ENCODE measurements around the gene KHK.

The KHK gene

DNA sequence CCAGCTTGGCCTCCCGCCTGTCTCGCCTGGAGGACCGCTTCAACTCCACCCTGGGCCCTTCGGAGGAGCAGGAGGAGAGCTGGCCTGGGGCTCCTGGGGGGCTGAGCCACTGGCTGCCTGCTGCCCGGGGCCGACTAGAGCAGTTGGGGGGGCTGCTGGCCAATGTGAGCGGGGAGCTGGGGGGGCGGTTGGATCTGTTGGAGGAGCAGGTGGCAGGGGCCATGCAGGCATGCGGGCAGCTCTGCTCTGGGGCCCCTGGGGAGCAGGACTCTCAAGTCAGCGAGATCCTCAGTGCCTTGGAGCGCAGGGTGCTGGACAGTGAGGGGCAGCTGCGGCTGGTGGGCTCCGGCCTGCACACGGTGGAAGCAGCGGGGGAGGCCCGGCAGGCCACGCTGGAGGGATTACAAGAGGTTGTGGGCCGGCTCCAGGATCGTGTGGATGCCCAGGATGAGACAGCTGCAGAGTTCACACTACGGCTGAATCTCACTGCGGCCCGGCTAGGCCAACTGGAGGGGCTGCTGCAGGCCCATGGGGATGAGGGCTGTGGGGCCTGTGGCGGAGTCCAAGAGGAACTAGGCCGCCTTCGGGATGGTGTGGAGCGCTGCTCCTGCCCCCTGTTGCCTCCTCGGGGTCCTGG lies 3.7 kb upstream of the KHK start:
- no peak for DNase-seq

DNA sequence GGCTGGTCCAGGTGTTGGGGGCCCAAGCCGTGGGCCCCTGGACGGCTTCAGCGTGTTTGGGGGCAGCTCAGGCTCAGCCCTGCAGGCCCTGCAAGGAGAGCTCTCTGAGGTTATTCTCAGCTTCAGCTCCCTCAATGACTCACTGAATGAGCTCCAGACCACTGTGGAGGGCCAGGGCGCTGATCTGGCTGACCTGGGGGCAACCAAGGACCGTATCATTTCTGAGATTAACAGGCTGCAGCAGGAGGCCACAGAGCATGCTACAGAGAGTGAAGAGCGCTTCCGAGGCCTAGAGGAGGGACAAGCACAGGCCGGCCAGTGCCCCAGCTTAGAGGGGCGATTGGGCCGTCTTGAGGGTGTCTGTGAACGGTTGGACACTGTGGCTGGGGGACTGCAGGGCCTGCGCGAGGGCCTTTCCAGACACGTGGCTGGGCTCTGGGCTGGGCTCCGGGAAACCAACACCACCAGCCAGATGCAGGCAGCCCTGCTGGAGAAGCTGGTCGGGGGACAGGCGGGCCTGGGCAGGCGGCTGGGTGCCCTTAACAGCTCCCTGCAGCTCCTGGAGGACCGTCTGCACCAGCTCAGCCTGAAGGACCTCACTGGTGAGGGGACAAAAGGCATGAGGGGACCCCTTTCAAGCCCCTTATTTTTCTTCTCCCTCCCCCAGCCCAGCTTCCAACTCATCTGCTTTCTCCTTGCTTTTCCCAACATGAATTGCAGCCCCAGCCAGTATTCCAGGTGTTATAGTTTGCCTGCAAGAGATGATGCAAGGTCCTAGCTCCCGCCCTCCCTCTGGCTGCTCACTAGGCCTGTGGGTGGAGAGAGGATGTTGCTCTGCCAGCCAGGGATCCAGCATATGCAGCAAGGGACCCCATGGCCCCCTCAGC lies 2.9 kb upstream of the KHK start:
- no peak for DNase-seq

DNA sequence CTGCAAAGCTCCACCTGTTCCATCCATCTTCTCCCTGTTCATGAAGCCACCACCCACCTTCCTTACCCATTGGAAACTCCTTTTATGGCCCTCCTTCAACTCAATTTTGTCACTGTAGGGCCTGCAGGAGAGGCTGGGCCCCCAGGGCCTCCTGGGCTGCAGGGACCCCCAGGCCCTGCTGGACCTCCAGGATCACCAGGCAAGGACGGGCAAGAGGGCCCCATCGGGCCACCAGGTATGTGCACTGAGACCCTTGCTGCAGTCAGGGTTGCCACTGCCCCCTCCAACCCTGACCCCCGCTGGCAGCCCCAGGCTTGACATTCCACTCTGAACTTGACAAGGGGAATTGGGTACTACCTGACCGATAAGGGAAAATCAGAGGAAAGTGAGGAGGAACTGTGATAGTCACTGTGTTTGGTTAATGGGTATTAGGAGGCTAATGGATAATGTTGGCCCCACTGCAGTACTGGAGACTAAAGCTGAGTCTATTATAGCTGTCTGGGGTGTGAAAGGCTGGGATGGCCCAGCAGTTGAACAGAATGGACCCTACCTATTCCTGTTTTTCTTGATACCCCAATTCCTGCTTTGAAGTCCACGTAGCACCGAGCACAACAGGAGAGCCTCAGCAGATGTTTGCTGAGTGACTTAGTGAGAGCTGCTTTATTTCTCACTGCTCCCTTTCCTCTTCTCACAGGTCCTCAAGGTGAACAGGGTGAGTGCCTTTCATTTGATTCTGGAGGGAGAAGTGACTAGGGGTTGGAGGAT lies 2.1 kb upstream of the KHK start:
- no peak for DNase-seq

DNA sequence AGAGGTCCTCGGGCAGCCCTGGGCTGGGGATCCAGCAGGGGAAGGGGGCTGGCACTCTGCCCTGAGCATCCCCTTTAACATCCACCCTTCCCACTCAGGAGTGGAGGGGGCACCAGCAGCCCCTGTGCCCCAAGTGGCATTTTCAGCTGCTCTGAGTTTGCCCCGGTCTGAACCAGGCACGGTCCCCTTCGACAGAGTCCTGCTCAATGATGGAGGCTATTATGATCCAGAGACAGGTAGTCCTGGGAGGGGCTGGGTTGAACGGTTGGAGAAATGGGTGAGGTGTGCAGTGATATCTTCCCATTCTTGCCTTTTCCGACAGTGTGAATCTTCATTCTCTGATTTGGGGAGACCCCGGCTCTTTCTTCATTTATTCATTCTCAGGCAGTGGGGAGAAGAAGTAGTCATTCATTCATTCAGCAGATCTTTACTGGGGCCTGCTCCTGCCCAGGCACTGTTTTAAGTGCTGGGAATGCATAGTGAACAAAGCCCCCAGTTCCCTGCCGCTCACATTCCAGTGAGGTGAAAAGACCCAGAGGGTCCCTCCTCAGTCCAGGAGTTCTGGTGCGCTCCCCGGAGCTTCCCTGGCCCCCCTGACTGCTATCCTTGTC lies 1.4 kb upstream of the KHK start:
- no peak for DNase-seq

DNA sequence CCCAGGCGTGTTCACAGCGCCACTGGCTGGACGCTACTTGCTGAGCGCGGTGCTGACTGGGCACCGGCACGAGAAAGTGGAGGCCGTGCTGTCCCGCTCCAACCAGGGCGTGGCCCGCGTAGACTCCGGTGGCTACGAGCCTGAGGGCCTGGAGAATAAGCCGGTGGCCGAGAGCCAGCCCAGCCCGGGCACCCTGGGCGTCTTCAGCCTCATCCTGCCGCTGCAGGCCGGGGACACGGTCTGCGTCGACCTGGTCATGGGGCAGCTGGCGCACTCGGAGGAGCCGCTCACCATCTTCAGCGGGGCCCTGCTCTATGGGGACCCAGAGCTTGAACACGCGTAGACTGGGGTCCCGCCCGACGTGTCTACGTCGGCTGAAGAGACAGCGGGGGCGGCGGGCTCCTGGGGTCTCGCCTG lies 891 bp upstream of the KHK start:
- peak; percentile 11 to 38 for DNase-seq

DNA sequence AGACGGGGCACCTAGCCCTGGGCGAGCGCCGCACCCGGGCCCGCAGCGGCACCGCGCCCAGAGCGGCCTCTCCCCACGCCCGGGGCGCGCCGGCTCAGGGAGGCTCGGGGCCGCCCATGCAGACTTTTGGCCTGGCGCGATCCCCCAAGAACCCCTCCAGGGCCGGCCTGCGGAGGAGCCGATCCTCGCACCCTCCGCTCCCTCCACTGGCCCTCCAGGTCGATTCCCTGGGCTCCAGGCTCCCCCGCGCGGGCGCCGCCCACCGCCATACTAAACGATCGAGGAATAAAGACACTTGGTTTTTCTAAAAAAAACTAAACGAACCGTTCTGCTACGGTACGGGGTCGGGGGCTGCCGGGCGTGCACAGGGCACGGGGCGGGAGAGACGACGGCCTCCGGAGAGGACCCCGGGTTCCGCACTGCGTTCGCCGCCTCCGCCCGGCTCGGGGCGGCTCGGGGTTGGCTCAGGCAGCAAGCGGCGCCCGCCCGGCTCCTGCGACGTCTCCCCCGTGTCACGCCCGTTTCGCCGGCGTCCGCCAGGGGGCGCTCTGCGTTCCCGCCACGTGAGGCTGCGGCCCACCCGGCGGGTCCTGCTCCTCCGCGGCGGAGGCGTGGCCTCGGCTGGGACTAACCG lies 365 bp upstream of the KHK start:
- peak; percentile 89 to 96 for DNase-seq

DNA sequence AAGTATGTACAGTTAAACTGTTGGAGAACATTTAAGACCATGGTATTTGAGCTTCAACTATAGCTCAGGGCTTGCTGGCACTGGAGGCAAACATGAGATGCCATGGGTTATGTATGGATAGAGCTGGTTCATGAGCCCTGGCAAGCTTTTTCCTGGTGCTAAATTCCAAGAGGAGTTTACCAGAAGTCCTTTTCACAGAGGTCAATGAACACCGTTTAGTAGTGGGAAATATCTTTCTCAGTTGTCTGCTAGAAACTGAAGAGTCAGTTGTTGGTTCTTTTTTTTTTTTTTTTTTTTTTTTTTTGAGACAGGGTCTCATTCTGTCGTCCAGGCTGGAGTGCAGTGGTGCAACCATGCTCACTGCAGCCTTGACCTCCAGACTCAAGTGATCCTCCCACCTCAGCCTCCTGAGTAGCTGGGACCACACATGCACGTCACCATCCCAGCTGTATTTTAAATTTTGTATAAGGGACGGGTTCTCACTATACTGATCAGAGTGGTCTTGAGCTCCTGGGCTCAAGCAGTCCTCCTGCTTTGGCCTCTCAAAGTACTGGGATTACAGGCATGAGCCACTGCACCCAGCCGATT lies 1.3 kb downstream of the KHK start:
- DNase-seq = no peak

DNA sequence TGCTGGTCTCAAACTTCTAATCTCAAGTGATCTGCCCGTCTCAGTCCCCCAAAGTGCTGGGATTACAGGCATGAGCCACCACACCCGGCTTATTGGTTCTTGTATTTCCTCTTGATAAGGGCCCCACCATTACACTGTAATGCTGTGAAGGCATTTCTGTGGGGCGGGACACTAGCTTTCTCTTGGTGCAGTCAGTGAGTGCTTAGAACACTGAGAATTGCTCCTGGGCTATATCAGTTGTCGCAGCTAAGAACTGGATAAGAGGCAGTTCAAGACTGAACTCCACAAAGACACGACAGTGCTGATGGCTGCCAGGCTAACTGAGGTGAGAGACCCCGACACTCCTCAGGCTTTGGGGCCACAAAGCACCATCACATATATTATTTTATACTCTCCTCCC lies 2.1 kb downstream of the KHK start:
- DNase-seq = no peak

DNA sequence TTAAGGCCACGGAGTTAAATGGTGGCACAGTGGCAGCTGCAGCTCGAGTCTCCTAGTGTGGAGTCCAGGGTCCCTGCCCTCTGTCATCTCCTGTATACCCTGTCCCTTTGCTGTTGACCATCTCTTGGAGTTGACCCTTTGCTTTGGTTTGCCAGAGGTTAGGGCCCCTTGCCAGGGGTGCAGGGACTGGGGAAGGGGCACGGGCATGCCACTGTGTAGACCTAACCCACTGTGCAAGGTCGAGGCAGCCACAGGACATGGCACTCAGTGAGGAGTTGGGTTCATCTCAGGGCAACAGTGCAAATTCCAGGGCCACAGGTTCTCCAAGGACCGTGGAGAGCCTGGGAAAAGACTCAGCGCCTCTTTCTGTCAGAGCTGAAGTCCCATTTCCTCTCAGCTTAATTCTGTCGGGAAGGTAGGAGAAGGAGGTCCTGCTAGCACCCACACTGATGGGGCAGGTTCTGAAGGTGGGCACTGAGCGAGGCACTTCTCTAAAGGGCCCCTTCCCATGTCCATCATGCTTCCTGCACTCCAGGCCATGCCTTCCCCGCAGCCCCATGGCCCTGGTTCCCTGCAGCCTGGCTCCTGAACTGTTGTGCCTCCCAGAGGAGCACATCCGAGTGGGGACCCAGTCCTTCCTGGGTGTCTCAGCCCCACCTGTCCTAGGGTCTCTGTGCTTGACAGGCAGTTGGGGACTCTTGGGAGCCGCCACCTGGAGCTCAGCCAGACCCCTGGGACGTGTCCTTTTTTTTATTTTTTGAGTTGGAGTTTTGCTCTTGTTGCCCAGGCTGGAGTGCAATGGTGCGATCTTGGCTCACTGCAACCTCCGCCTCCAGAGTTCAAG lies 2.8 kb downstream of the KHK start:
- no peak for DNase-seq

DNA sequence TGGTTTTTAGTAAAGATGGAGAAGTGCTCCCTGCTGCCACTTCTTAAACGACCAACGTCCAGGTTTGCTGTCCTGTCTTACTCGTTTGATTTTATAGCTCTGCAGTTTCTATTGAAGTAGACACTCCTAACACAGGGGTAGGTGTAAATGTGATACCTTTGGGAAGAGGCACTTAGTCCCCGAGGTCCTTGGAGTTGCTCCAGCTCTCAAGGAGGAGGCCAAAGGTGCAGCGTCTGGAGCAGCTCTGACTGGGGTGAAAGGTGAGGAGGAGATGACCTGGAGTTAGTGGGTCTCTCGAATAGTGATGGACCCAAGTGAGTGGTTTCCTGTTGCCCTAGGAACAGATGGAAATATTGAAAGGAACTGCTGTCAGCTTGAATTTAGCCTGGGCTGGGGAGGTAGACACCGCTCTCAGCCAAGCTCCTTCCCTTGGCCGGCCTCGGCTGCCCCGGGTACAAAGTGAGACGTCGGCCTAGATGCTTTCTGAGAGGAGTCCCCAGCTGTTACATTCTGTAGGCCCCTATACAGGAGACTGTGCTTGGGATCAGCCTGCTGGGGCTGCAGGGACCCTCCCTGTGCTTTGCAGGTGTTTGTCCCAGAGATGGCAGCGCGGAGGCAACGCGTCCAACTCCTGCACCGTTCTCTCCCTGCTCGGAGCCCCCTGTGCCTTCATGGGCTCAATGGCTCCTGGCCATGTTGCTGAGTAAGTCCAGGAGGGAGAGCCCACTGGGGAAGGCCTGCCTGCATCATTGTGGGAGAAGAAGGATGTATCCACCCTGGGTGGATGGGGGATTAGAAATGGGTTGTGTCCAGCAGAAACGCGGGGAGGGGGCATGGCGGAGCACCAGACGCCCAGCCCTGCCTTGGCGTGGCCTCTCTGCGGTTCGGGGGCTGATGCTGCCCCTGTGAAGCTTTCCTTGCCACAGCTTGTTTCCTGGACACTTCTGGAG lies 5.4 kb downstream of the KHK start:
- no peak for DNase-seq

DNA sequence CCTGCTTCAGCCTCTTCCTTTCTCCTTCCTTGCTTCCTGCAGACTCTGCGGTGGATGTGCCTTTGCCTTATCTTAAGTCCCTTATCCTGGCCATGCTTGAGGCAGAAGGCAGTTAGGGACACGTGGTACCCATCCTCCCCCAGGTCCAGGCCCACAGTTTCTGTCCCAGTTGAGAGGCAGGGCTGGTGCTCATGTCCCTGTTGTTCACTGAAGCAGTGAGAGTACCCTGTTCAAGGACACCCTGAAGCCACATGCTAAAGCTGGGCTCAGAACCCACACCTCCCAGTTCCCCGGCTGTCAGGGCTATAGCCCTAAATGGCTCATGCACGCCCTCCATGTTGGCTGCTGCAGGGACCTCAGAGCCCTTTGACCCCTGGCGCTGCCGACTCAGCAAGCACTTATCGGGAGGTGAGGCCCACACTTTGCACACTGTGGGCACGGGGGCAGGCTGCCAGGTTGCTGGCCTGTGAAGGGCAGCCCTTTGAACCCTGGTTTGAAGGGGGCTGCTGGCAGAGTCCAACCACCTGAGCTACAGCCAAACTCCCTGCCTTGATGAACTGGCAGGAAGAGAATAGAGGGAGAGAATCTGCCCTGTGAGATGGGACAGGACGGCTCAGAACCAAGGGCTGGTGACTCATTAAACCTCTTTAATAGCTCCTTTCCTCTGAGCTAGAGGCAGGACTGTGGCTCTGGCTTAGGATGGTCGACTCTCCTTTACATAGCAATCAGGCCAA lies 6.3 kb downstream of the KHK start:
- no peak for DNase-seq

DNA sequence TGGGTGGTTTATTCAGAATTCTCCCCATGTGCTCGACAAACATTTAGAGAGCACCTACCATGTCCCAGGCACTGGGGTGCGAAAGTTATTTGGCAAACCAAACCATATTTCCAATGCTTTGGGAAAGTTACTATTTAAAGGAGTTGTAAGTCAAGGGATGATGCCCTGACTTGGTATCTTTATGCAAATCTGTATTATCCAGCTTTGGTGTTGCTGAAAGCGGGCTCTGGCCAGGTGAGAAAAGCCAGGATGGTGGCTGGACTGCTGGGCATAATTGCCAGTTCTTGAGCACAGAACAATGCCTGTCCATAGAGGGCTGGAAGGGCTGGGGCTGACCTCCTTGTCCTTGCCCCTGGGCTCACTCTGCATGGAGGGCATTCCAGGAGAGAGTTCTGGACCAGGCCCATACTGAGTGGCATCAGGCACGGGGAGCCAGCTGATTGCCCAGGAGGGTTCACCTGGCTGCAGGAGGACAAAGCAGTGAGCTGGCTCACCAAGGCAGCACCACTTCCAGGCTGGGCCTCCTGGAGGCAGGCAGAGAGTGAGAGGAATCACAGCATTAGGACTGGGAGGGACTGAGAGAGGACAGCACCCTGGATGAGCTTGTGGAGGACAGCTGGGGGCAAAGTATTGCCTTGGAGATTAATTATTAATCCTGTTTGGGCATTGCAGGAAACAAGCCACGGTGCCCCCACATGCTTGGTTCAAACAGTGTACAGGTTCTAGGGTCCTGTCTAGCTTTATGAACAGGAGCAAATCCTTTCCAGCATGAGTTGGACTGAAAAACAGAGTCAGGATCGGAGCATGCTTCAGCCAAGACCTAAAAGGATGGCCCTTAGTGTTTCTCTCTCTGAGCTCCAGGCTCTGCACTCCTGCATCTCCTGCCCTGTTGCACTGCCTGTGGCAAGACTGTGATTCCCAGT lies 7.1 kb downstream of the KHK start:
- no peak for DNase-seq

DNA sequence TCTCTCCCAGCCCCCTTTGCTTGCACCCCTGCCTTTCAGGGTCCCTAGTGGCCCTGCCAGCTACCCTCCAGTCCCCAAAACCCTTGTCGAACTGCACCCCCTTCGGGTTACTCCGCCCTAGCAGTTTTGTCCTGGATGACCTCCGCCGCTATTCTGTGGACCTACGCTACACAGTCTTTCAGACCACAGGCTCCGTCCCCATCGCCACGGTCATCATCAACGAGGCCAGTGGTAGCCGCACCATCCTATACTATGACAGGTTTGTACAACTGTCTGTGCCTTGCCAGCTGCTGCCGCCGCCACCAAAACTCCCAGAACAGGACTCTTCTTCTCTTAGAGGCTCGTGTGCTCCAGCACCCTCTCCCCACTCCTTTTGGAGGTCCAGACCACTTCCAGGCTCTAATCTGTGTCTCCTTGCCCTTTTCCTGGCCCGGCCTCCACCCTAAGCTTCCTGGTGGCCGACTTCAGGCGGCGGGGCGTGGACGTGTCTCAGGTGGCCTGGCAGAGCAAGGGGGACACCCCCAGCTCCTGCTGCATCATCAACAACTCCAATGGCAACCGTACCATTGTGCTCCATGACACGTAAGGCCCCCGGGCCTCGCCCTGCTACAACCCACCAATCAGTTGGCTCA lies 7.9 kb downstream of the KHK start:
- no peak for DNase-seq

DNA sequence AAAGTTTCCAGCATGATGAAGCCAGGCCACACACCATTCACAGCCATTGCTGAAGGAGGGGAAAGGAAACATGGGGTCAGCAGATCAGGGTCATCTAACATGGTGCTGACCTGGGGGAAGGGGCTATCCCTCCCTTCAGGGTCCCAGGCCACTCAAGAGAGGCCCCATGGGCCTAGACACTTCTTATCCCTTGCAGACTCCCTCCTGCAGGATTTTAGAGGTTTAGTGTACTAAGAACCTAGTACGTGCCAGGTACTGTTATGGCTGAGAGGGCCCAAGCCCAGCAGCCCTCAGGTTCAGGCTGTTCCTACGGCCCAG lies 8.8 kb downstream of the KHK start:
- DNase-seq = no peak

DNA sequence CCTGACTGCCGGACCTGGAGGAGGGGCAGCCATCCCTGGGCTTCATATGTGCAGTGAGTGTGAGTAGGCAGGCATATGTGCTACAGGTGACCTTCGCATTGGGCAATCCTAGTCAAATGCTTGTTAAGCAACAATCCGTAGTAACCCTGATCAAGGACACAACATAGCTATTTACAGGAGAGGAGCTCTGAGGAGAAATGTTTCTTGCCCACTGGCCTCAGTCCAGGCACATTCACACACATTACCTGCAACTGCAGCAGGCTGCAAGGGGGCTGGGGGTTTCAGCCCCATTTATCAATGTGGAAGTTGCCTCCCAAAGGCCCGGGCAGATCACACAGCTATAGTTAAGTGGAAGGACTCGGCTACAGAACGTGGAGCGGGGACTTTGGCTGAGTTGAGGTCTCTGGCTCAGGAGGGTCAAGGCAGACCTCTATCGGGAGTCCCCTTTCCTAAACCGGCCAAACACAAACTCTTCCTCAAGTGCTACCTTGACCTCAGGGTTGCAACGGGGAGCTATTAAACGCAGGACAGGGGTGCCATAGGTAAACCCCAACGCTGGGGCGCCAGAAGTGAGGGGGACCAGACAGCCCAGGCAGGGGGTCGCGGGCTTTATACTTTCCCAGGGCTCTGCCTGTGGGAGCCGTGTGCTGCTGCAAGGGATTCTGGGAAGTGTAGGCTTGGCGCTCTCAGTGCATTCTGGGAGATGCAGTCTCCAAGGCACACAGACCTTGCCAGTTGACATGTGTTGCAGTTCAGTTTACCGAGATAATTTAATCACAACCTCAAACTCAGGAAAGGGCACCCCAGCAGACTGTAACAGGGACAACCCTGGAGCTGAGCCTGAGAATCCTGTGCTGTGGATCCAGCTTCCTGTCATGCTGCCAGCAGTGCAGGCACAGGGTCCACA lies 9.4 kb downstream of the KHK start:
- peak in 1 of 2 experiments; percentile 42 for DNase-seq

DNA sequence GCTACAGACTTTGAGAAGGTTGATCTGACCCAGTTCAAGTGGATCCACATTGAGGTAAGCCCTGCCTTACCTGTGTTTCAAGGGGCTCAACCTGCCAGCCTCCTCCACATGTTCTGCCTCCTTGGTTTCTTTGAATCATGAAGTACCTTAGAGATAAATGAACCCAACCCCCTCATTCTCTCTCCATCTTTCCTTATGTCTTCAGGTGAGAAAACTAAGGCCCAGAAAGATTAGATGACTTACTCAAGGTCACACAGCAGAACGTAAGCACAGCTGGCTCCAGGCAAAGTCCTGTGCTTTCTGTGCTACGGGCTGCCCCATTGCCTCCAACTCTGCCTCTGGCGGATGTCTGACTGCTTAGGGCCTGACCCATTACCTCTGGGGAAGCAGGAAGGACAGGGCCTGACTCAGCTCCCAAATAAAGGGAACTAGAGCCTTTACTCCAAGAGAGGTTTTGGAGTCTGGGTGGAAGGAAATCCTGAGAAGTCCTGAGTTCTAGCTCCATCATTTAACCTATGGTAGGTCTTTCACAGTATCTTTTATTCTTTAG lies 10.3 kb downstream of the KHK start:
- DNase-seq = no peak

DNA sequence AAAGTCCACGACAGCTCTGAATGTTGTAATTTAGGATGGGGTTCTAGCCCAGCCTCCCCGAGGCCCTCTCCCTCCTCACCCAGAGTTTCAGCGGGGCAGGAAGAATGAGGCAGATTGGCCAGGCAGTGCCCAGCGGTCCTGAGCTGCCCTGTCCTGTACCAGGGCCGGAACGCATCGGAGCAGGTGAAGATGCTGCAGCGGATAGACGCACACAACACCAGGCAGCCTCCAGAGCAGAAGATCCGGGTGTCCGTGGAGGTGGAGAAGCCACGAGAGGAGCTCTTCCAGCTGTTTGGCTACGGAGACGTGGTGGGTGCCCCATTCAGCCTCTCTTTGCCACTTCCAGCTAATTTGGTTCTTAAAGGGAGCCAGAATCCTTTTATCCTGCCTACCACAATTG lies 10.8 kb downstream of the KHK start:
- DNase-seq = no peak
